WTC11 (cell line): ENCODE results near the gene AKR1A1.

ENCODE experiments used
- NFYB ChIP-seq: sonication (generic); formaldehyde crosslinking; conservative IDR thresholded peaks from 2 replicates; pipeline ENCODE4 v1.8.0; 2022; ENCODE audit warnings: low read depth, missing genetic modification reagents
- NR2C2 ChIP-seq: sonication (generic); formaldehyde crosslinking; IDR thresholded peaks from 2 replicates; pipeline ENCODE4 v1.8.0; 2022; ENCODE audit warnings: mild to moderate bottlenecking, missing genetic modification reagents
- ZNF263 ChIP-seq: sonication (generic); formaldehyde crosslinking; IDR thresholded peaks from 2 replicates; pipeline ENCODE4 v1.8.1; 2022; ENCODE audit warnings: low read depth, mild to moderate bottlenecking, moderate library complexity, missing genetic modification reagents
- ZNF317 ChIP-seq: sonication (generic); formaldehyde crosslinking; IDR thresholded peaks from 2 replicates; pipeline ENCODE4 v1.8.1; 2023; ENCODE audit warnings: low read depth, mild to moderate bottlenecking, moderate library complexity, missing genetic modification reagents, borderline replicate concordance
- TF ChIP-seq, protein P1 (sequence below): sonication (generic); formaldehyde crosslinking; IDR thresholded peaks from 2 replicates; pipeline ENCODE4 v1.8.1; 2022; ENCODE audit warnings: low read depth, missing genetic modification reagents, borderline replicate concordance
- TF ChIP-seq, protein P2 (sequence below): sonication (generic); formaldehyde crosslinking; IDR thresholded peaks from 2 replicates; pipeline ENCODE4 v1.8.1; 2022; ENCODE audit warnings: low read depth, mild to moderate bottlenecking, moderate library complexity, missing genetic modification reagents, borderline replicate concordance

DNA sequence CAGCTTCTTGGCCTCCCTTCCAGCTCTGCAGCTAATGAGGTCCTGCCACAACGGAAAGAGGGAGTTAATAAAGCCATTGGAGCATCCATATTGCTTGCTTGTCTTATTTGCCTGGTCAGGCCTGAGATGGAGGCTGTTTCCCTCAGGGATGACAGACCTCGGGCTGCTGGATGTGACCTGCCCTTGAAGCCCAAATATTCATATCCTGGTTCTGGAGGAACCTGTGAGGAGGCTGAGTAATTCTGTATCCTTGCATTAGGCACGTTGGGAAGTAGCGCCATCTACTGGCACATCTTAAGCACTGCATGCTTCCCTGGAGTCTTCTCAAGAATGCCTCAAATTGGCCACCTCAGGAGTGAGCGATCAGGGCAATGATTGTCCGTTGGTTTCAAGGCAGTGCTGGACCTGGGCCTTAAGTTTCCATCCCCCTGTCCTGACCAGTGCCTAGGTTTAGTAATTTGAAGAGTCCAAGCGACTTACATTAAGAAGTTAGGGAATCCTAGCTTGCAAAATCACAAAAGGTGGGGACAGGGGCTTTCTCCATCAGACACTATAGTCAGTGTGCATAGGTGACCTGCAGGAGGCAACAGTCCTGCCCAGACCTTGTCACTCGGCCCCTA is 19.4 kb downstream of the AKR1A1 start:
- TF ChIP-seq ZNF263, result no peak
- no peak for TF ChIP-seq NR2C2 (CRISPR knock-in tag)
- no peak for TF ChIP-seq NFYB (CRISPR knock-in tag)
- TF ChIP-seq, protein P1, sequence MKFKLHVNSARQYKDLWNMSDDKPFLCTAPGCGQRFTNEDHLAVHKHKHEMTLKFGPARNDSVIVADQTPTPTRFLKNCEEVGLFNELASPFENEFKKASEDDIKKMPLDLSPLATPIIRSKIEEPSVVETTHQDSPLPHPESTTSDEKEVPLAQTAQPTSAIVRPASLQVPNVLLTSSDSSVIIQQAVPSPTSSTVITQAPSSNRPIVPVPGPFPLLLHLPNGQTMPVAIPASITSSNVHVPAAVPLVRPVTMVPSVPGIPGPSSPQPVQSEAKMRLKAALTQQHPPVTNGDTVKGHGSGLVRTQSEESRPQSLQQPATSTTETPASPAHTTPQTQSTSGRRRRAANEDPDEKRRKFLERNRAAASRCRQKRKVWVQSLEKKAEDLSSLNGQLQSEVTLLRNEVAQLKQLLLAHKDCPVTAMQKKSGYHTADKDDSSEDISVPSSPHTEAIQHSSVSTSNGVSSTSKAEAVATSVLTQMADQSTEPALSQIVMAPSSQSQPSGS (CRISPR knock-in tag), result no peak
- no peak for TF ChIP-seq ZNF317
- TF ChIP-seq, protein P2, sequence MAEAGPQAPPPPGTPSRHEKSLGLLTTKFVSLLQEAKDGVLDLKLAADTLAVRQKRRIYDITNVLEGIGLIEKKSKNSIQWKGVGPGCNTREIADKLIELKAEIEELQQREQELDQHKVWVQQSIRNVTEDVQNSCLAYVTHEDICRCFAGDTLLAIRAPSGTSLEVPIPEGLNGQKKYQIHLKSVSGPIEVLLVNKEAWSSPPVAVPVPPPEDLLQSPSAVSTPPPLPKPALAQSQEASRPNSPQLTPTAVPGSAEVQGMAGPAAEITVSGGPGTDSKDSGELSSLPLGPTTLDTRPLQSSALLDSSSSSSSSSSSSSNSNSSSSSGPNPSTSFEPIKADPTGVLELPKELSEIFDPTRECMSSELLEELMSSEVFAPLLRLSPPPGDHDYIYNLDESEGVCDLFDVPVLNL (CRISPR knock-in tag), result no peak
